NCI-H1930 (cell line): ENCODE results near the gene DMAP1.

Source experiments
- DNase-seq, 2 experiments: peaks; one replicate each; lab custom pipeline; 2025; lab: John Stamatoyannopoulos, UW

DMAP1 gene

GRCh38 chr1:44254392-44254910, 41.2 kb downstream of the DMAP1 start:
- DNase-seq: no peak

GRCh38 chr1:44256762-44257554, 43.7 kb downstream of the DMAP1 start:
- DNase-seq: no peak

DNA sequence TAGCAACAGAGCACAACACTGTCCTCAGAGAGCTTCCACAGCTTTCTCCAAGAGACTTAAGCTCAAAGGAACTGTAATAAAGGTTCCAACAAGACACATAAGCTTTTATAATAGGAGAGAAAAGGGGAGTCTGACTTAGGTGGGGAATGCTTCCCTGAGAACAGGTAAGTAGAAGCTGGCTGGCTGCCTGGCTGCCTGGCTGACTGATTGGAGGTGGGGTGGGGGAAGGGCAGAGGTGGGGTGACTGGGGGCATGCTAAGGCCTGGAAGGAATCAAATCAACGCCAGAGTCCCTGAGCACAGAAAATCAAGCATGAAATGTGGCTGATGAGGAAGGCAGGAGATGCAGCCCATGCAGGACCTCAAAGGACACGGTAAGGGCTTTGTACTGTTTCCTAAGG, 45.8 kb downstream of the DMAP1 start:
- no peak for DNase-seq

DNA sequence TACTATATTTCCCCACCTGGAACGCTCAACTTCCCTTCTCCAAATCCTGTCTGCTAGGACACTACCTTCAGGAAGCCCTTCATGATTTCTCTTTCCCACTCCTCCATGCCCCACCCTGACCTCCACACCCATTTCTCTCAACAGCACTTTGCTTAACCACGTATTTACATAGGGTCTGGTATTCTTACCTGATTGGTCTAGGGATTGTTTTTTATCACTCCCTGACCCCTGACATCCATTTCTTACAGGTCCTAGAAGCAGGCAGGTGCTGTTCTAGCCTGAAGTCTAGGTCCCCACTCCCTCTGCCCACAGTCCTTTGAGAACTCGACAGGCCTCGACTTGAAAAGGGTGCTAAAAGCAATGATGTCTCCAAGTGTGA, 47.5 kb downstream of the DMAP1 start:
- no peak for DNase-seq

DNA sequence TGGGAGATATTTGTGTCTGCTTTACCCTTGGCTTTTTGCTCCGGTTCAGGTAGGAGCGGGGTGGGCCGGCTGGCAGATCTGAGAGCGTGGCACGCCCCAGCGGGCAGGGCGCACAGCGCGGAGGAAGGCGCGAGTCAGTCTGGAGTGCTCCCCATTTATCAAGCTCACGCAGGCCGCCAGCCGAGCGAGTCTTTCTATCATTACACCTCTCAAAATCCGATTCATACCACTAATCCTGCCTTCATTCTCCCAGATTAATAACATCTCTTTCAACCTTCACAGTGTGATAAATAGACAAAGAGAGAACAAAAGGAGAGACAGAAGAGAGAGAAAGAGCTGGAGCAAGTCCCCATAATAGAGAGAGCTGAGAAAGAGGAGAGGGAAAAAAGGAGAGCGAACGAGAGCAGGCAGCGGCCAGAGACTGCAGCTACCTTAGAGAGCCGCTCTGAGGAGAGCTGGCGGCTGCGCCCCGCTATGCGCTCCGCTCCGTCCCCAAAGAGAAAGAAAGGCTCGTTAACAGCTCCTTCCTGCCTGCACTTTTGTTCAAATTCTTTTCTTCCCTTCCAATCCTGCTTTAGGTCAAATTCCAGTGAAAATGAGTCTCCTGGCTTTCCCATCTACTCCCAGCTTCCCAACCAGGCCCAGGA, 48.0 kb downstream of the DMAP1 start:
- no peak for DNase-seq

DNA sequence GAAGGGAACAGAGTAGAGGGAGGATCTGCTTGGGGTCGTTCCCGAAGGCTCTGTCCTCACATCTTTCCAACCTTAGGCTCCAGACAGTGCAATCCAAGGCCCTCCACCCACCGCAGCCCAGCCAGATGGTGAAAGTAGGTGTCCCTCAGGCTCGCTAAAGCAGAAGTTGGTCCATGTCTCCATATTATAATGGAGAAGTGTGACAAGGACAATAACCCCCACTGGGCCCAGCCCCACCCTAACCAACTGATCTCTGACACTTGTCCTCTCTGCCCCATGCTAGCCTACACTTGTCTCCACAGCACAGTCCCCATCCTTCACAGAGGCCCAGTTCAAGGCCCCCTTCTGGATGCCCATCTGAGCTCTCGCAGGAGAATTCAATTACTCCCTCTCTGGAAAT, 48.7 kb downstream of the DMAP1 start:
- DNase-seq: no peak

GRCh38 chr1:44262414-44262813, 49.1 kb downstream of the DMAP1 start:
- no peak for DNase-seq

- DNase-seq: no peak
These were observed 49.7 kb downstream of the DMAP1 start for GRCh38 chr1:44262816-44263567.

- no peak for DNase-seq
These were observed 50.5 kb downstream of the DMAP1 start for GRCh38 chr1:44263568-44264450.

GRCh38 chr1:44264451-44264771, 51.1 kb downstream of the DMAP1 start:
- DNase-seq: no peak

- DNase-seq: no peak
These were observed 52.5 kb downstream of the DMAP1 start for GRCh38 chr1:44265656-44266358.

DNA sequence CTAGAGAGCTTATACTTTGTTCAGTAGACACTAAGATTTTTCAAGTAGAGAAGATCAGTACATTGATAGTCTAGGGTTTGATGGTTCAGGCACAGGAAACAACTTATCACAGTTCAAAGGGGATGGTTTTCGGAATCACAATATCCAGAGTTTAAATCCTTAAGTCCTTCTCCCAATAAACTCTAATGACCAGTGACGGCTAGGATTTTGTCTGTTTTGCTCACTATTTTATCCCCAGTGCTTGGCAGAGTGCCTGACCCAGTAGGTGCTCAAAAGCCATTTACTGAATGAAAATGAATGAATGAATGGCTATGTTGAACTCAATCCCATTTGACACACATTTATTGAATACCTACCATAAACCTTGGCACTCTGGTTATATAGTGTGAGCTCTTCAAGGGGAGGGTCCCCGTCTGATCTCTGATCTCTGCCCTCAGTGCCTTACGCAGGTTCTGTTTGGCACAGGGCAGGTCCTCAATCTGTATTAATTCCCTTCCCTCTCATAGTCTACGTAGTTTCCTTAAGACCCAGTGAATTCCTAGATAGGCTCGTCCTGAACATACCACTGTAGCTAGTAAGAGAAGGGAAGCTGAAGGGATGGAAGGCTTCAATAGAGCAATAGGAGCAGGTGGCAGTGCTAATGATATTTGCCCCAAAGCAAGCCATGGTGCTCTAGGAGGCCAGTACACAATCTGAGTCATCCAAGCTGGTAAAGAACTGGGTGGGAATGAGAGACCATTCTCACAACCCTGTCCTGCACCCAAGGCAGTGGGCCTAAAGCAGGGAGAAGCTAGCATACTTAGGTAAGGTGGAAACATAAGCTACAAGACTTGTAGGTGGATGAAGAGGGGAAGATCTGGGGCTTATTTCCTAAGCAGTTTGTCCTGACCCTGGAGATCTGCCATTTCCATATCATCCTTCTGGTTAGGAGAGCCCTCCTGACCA, 53.4 kb downstream of the DMAP1 start:
- DNase-seq: no peak

GRCh38 chr1:44267438-44267837, 54.2 kb downstream of the DMAP1 start:
- peak in 1 of 2 experiments; percentile 11 for DNase-seq

DNA sequence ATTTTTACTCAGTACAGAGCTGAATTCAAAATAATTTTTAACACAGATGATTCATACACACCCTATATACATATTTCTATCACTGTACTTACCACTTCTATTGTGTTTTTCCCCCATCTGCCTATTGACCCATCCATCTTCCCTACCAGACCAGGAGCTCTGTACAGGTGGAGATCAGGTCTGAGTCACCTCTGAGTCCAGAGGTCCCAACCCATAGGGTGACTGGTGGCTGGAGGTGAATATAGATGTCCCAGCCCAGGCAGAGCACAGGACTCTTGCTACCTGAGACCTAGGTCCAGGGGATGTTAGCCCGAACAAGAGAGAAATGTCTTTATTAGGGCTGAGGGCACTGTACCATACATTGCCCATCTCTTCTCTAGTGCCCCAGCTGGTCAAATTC, 54.8 kb downstream of the DMAP1 start:
- DNase-seq: no peak
